B cell (primary cell): Measurements from ENCODE around the gene MRPL34.

ENCODE experiments used
- EZH2 ChIP-seq: IDR thresholded peaks from 2 replicates; pipeline ENCODE4 v1.6.1; 2012; ENCODE audit warnings: borderline replicate concordance, low read depth, mild to moderate bottlenecking, moderate library complexity, low read length; ENCODE audit not compliant: insufficient read depth, poor library complexity, severe bottlenecking
- TF ChIP-seq, protein P1 (sequence below): fragments of 200-600 bp; IDR thresholded peaks from one replicate; pipeline ENCODE4 v1.8.0; 2022; ENCODE audit warnings: antibody characterized with exemption, mild to moderate bottlenecking

DNA sequence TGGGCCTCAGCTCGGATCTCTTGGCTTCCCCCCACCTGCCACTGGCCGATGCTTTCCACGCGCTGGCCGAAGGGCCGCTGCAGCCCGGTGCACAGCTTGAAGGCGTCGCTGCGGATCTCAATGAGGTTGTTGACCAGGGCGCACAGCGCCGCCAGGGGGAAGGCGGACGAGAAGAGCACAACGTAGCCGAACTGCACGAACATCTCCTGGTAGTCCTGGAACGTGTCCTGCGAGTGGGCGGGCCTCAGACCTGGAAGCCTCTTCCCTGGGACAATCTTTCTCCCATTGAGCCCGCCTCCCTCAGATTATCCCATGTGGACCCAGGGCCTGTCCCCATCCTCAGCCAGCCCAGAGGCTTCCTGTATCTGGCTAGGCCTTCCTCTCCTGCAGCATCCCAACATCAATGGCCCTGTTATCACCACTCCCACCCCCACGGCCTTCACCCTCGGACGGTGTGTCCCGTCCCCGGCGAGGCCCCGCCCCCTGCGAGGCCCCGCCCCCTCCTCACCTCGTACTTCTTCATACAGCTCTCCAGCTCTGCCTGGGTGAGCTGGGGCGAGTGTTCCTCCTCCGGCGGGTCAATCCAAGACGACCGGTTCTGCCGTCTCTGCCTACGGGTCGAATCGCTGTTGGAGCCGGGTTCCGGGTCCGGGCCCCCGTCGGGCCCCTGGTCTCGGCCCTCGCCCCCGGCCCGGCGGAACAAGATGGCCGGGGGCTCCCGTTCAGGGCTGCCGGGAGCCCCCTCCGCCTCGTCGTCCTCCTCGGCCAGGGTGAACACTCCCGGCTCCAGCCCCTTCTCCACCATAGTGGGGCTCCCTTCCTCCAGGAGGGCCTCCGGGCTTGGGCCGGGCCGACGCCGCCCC, 22.2 kb downstream of the MRPL34 start:
- TF ChIP-seq, protein P1, sequence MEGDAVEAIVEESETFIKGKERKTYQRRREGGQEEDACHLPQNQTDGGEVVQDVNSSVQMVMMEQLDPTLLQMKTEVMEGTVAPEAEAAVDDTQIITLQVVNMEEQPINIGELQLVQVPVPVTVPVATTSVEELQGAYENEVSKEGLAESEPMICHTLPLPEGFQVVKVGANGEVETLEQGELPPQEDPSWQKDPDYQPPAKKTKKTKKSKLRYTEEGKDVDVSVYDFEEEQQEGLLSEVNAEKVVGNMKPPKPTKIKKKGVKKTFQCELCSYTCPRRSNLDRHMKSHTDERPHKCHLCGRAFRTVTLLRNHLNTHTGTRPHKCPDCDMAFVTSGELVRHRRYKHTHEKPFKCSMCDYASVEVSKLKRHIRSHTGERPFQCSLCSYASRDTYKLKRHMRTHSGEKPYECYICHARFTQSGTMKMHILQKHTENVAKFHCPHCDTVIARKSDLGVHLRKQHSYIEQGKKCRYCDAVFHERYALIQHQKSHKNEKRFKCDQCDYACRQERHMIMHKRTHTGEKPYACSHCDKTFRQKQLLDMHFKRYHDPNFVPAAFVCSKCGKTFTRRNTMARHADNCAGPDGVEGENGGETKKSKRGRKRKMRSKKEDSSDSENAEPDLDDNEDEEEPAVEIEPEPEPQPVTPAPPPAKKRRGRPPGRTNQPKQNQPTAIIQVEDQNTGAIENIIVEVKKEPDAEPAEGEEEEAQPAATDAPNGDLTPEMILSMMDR, result no peak
- no peak for TF ChIP-seq EZH2
